H1 (cell line): ENCODE results near the gene USP3. TPM values are rescaled to one million over a fixed set of nuclear protein-coding genes. Genes with fewer than 3 reads are reported as not detected.

Source experiments
- CTCF ChIA-PET: fragments of 300-600 bp; sonication (Branson Sonifier 250); formaldehyde crosslinking; loops from one replicate; lab custom pipeline; 2021; ENCODE audit not compliant: partially characterized antibody; lab: Charles Lee
- POLR2A ChIA-PET: fragments of 300-600 bp; sonication (Branson Sonifier 250); formaldehyde crosslinking; loops from one replicate; lab custom pipeline; 2021; ENCODE audit warnings: inconsistent platforms; ENCODE audit not compliant: partially characterized antibody; lab: Charles Lee
- DNase-seq, 2 experiments: peaks; one replicate each; pipeline versions ENCODE4 v3.0.0 to v3.0.0-alpha.2; 2010 to 2022; ENCODE audit warnings: low spot score in 2 of 2, low read depth in 1 of 2, mixed read lengths in 1 of 2
- FAIRE-seq: peaks from 2 replicates; lab custom pipeline; 2011; peaks lifted over from hg19 to GRCh38; lab: Jason Lieb, UNC
- H2AFZ ChIP-seq: 2 replicates; pipeline ENCODE4 v1.8.1; 2012; ENCODE audit warnings: low read length, inconsistent platforms
- H2AK5ac ChIP-seq: 2 replicates; pipeline ENCODE4 v1.6.1; 2013; ENCODE audit warnings: low read depth, low read length
- H2BK120ac ChIP-seq: replicated peaks from 2 replicates; pipeline ENCODE3; 2013; ENCODE audit warnings: low read depth, low read length, inconsistent platforms
- H2BK12ac ChIP-seq: 2 replicates; pipeline ENCODE4 v1.6.1; 2013; ENCODE audit warnings: low read depth, low read length
- H2BK15ac ChIP-seq: 2 replicates; pipeline ENCODE4 v1.6.1; 2013; ENCODE audit warnings: low read length
- H2BK20ac ChIP-seq: 2 replicates; pipeline ENCODE4 v1.6.1; 2013; ENCODE audit warnings: low read length
- H2BK5ac ChIP-seq: 2 replicates; pipeline ENCODE4 v1.6.1; 2013; ENCODE audit warnings: low read depth, low read length
- H3K14ac ChIP-seq: 2 replicates; pipeline ENCODE4 v1.6.1; 2013; ENCODE audit warnings: inconsistent platforms; ENCODE audit not compliant: insufficient read length
- H3K18ac ChIP-seq: 2 replicates; pipeline ENCODE4 v1.6.1; 2013; ENCODE audit warnings: low read length; ENCODE audit errors: extremely low read depth
- H3K23ac ChIP-seq: 2 replicates; pipeline ENCODE4 v1.6.1; 2013; ENCODE audit warnings: inconsistent platforms; ENCODE audit not compliant: insufficient read length
- H3K23me2 ChIP-seq: 2 replicates; pipeline ENCODE4 v1.6.1; 2013; ENCODE audit warnings: low read depth, low read length
- H3K27ac ChIP-seq: 2 replicates; pipeline ENCODE4 v1.6.1; 2011; ENCODE audit warnings: low read depth, low read length, inconsistent platforms
- H3K27me3 ChIP-seq, 4 experiments: replicated peaks in 1 of 4; 1 replicate in 1 of 4; 2 replicates in 3 of 4; pipeline versions ENCODE4 v1.6.1 to v1.8.1; 2011 to 2013; ENCODE audit warnings: low read length in 3 of 4, mild to moderate bottlenecking in 3 of 4, inconsistent platforms in 2 of 4, mixed read lengths in 2 of 4, moderate library complexity in 1 of 4; ENCODE audit not compliant: control insufficient read depth in 3 of 4, insufficient read depth in 3 of 4; ENCODE audit errors: extremely low read depth in 1 of 4
- H3K36me3 ChIP-seq, 4 experiments: 2 replicates each; pipeline versions ENCODE4 v1.6.1 to v1.8.1; 2011 to 2013; ENCODE audit warnings: mild to moderate bottlenecking in 4 of 4, low read length in 3 of 4, moderate library complexity in 2 of 4, control low read depth in 1 of 4, inconsistent platforms in 1 of 4; ENCODE audit not compliant: insufficient read depth in 4 of 4, control insufficient read depth in 2 of 4
- H3K4ac ChIP-seq: replicated peaks from 2 replicates; pipeline ENCODE3; 2013; ENCODE audit warnings: low read length, low read depth, mixed read lengths, inconsistent platforms; ENCODE audit not compliant: insufficient read length
- H3K4me1 ChIP-seq, 4 experiments: replicated peaks in 1 of 4; 1 replicate in 1 of 4; 2 replicates in 3 of 4; pipeline versions ENCODE4 v1.6.1 to v1.8.1; 2011 to 2013; ENCODE audit warnings: low read length in 3 of 4, inconsistent platforms in 2 of 4, mixed read lengths in 1 of 4; ENCODE audit not compliant: insufficient read depth in 4 of 4, control insufficient read depth in 3 of 4
- H3K4me2 ChIP-seq, 2 experiments: 2 replicates each; pipeline versions ENCODE4 v1.6.1 to v1.8.1; 2011 to 2013; ENCODE audit warnings: low read depth in 2 of 2, low read length in 2 of 2, control low read depth in 1 of 2, inconsistent platforms in 1 of 2, mild to moderate bottlenecking in 1 of 2; ENCODE audit not compliant: insufficient read depth in 1 of 2
- H3K4me3 ChIP-seq, 4 experiments: fragments of 200-600, 300-600 bp in 1 of 4; sonication (generic), shearing (Covaris generic), sonication (Bioruptor Twin) in 1 of 4; 2 replicates each; pipeline versions ENCODE4 v1.5.1 to v1.8.1; 2011 to 2016; ENCODE audit warnings: low read length in 4 of 4, low read depth in 3 of 4, control low read depth in 2 of 4, inconsistent platforms in 2 of 4, mild to moderate bottlenecking in 2 of 4, mixed read lengths in 1 of 4, moderate library complexity in 1 of 4; ENCODE audit not compliant: insufficient read depth in 2 of 4; ENCODE audit errors: extremely low read depth in 1 of 4
- H3K56ac ChIP-seq: replicated peaks from 2 replicates; pipeline ENCODE3; 2013; ENCODE audit warnings: low read depth, mild to moderate bottlenecking, mixed read lengths, low read length, inconsistent platforms; ENCODE audit not compliant: insufficient read length
- H3K79me1 ChIP-seq: 2 replicates; pipeline ENCODE4 v1.6.1; 2013; ENCODE audit warnings: low read depth, low read length, control low read depth
- H3K79me2 ChIP-seq, 2 experiments: 2 replicates each; pipeline versions ENCODE4 v1.6.1 to v1.8.1; 2012 to 2013; ENCODE audit warnings: low read length in 2 of 2, mild to moderate bottlenecking in 2 of 2, inconsistent platforms in 1 of 2; ENCODE audit not compliant: insufficient read depth in 2 of 2, control insufficient read depth in 1 of 2
- H3K9ac ChIP-seq, 4 experiments: replicated peaks in 1 of 4; 1 replicate in 1 of 4; 2 replicates in 3 of 4; pipeline versions ENCODE4 v1.6.1 to v1.8.1; 2011 to 2013; ENCODE audit warnings: low read depth in 3 of 4, low read length in 3 of 4, control low read depth in 2 of 4, mild to moderate bottlenecking in 2 of 4, moderate library complexity in 2 of 4, inconsistent platforms in 1 of 4; ENCODE audit errors: extremely low read depth in 1 of 4
- H3K9me3 ChIP-seq, 2 experiments: 2 replicates each; pipeline versions ENCODE4 v1.6.1 to v1.8.1; 2012 to 2013; ENCODE audit warnings: mild to moderate bottlenecking in 2 of 2, moderate library complexity in 2 of 2, control low read depth in 1 of 2, inconsistent platforms in 1 of 2, low read depth in 1 of 2, low read length in 1 of 2, mixed read lengths in 1 of 2; ENCODE audit not compliant: insufficient read depth in 2 of 2
- H4K20me1 ChIP-seq, 2 experiments: replicated peaks in 1 of 2; 2 replicates each; pipeline versions ENCODE3 to v1.8.1; 2011 to 2013; ENCODE audit warnings: inconsistent platforms in 2 of 2, low read length in 2 of 2, mild to moderate bottlenecking in 1 of 2; ENCODE audit not compliant: insufficient read depth in 2 of 2, control insufficient read depth in 1 of 2
- H4K5ac ChIP-seq: 2 replicates; pipeline ENCODE4 v1.6.1; 2013; ENCODE audit warnings: low read length, low read depth, mixed read lengths, inconsistent platforms; ENCODE audit not compliant: insufficient read length
- H4K8ac ChIP-seq: 2 replicates; pipeline ENCODE4 v1.8.0; 2013; ENCODE audit warnings: mild to moderate bottlenecking, moderate library complexity, low read length, inconsistent platforms; ENCODE audit not compliant: insufficient read depth; ENCODE audit errors: extremely low read depth
- H4K91ac ChIP-seq: replicated peaks from 2 replicates; pipeline ENCODE3; 2013; ENCODE audit warnings: low read length, mixed read lengths, inconsistent platforms; ENCODE audit not compliant: insufficient read length
- CHD1 ChIP-seq: IDR thresholded peaks from 2 replicates; pipeline ENCODE4 v1.6.1; 2012; ENCODE audit warnings: low read depth, low read length, improper control_type of control experiment
- FOSL1 ChIP-seq: IDR thresholded peaks from 2 replicates; pipeline ENCODE4 v1.6.1; 2011; ENCODE audit warnings: mild to moderate bottlenecking, low read depth, low read length, moderate library complexity; ENCODE audit not compliant: insufficient read depth
- HDAC6 ChIP-seq: IDR thresholded peaks from one replicate; pipeline ENCODE4 v1.7.1; 2012; ENCODE audit warnings: low read depth, mild to moderate bottlenecking, inconsistent platforms, low read length, moderate library complexity
- JUN ChIP-seq: IDR thresholded peaks from 2 replicates; pipeline ENCODE4 v1.6.1; 2011; ENCODE audit warnings: low read depth, mild to moderate bottlenecking, improper control_type of control experiment, low read length
- JUND ChIP-seq: IDR thresholded peaks from 2 replicates; pipeline ENCODE4 v1.6.1; 2011; ENCODE audit warnings: mild to moderate bottlenecking, improper control_type of control experiment, low read length
- WGBS, 2 experiments: shearing (Covaris generic) in 1 of 2; methylation state at CpG; one replicate each; pipeline versions ENCODE4 v1.1.6 to v1.1.7; 2013 to 2015; ENCODE audit warnings: low lambda C conversion rate in 2 of 2, mixed read lengths in 2 of 2, inconsistent platforms in 1 of 2, low coverage in 1 of 2, missing lambda C conversion rate in 1 of 2; ENCODE audit not compliant: insufficient replicate concordance in 2 of 2, insufficient coverage in 1 of 2, insufficient read length in 1 of 2; ENCODE audit errors: extremely low coverage in 1 of 2, missing lambda C conversion rate in 1 of 2; 5-methylcytosine and 5-hydroxymethylcytosine counted together
- polyA plus RNA-seq, 7 experiments: library from polyadenylated mRNA; depleted of rRNA in 3 of 7; stranded (reverse) in 5 of 7; unstranded in 2 of 7; fragments of >200 nt in 5 of 7; fragments of 200-250 nt in 2 of 7; gene quantifications; 1 replicate in 5 of 7; 2 replicates in 1 of 7; 4 replicates in 1 of 7; pipeline versions ENCODE4 v1.2.1 to v1.2.3, GENCODE V29; 2011 to 2013; ENCODE audit warnings: missing spikeins in 2 of 7, mixed read lengths in 2 of 7
- total RNA-seq: library from RNA; stranded (reverse); fragmentation: NEBNext Ultra II Directional; extraction: Animal tissue kit (Norgen Biotek cat#: 25700); gene quantifications from 2 replicates; pipeline ENCODE4 v1.2.1, GENCODE V29; 2021
- TF ChIP-seq, protein P1 (sequence below): IDR thresholded peaks from 2 replicates; pipeline ENCODE4 v1.6.1; 2011; ENCODE audit warnings: low read length, improper control_type of control experiment
- TF ChIP-seq, protein P2 (sequence below), 3 experiments: IDR thresholded peaks; 1 replicate in 2 of 3; 2 replicates in 1 of 3; pipeline versions ENCODE4 v1.5.1 to v1.6.1; 2011; ENCODE audit warnings: low read length in 3 of 3, mild to moderate bottlenecking in 3 of 3, inconsistent platforms in 2 of 3, low read depth in 1 of 3, moderate library complexity in 1 of 3; ENCODE audit not compliant: insufficient read depth in 1 of 3; ENCODE audit errors: control extremely low read depth in 1 of 3

USP3 gene
- total and polyA plus RNA-seq, 2 of the 8 experiments (the other 6 are each of a cell fraction or from before 2014, with no cell fraction given), result 15.5 to 16.2 TPM

DNA sequence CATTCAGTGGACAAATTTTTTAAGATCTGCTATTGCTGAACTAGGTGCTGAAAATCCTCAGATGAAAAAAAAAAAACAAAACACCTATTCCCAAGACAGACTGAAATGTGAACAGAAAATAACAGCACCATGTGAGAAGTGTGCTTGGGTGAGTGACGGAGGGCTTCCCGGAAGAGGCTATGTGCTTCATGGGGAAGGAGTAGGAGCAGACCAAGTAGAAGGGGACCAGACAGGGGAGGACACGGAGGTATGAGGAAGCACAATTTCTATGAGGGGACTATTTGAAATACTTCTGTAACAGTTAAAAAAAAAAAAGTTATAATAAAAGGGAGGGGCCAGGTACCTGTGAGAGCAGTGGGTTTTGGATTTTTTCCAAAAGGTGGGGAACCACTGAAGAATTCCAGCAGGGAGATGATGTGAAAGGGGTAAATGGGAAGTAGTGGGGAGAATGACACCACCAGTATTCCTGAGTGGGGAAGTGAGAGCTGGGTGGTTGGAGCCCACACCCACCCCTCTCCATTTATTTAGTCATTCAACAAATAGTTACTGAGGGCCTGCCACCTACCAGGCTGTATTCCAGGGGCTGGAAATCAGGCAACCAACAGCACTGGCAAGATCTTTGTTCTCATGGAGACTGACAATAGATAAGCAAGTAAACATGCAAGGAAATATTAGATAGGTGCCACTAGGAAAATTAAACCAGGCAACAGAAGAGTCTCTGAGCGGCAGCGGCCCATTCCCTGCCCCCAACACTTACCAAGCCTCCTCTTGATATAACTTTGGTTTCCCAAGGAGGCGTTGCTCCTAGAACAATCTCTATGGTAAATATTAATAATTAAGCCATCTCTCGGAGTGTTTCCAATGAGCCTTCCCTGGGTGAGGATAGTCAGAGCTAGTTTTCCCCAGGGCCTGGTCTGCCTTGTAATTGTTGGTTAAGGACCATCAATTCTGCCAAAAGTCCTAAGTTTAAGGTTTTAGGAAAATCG lies 3.8 kb upstream of the USP3 start:
- Histone ChIP-seq H3K79me1 (no peaks in the 10 kb centered on the region), H3K23ac (no peak overlapping the region), H3K4me1 (peaks cover 7 to 21% (median 16%) of the 10 kb centered on the region in 4 experiments), H4K91ac (no peak overlapping the region), H3K23me2 (peaks cover 14% of the 10 kb centered on the region), H3K18ac (no peak overlapping the region), H3K4me3 (peak overlapping the region in 3 of 4 experiments; percentile 15 to 49 (median 23); a peak in 5 of 8 replicates), H3K4ac (no peak overlapping the region), H4K8ac (no peak overlapping the region), H2BK15ac (no peak overlapping the region), H4K20me1 (peaks cover 0 to 3% of the 10 kb centered on the region in 2 experiments), H2BK5ac (no peak overlapping the region), H3K27me3 (peaks cover 22 to 67% (median 52%) of the 10 kb centered on the region in 4 experiments), H3K56ac (no peak overlapping the region), H3K79me2 (no peaks in the 10 kb centered on the region), H2BK120ac (no peak overlapping the region), H2AFZ (no peak overlapping the region), H2BK12ac (no peak overlapping the region), H3K36me3 (no peaks in the 10 kb centered on the region), H3K14ac (no peak overlapping the region), H3K9ac (no peak overlapping the region), H4K5ac (no peak overlapping the region), H2BK20ac (no peak overlapping the region), H3K27ac (no peak overlapping the region), H3K9me3 (no peaks in the 10 kb centered on the region), H2AK5ac (no peak overlapping the region), H3K4me2 (peak overlapping the region; percentile 38 to 63)
- DNase-seq (no peak), FAIRE-seq (no peak)
- CTCF ChIA-PET, result interaction anchor here (1.2 to 1.9 kb wide), 5 partner anchors 12 to 63 kb away, joined by 4 to 9 read pairs (median 4); no protein-coding TSS in a partner anchor
- WGBS, 2 experiments, result 54% methylated on average over 8 of the region's 8 CpGs; no CpG with 5 or more reads in 1 of the 2 experiments
- POLR2A ChIA-PET, result no interaction called here
- TF ChIP-seq FOSL1 (no peak), CHD1 (no peak), JUND (no peak), HDAC6 (no peak), JUN (no peak)
- TF ChIP-seq, protein P1, sequence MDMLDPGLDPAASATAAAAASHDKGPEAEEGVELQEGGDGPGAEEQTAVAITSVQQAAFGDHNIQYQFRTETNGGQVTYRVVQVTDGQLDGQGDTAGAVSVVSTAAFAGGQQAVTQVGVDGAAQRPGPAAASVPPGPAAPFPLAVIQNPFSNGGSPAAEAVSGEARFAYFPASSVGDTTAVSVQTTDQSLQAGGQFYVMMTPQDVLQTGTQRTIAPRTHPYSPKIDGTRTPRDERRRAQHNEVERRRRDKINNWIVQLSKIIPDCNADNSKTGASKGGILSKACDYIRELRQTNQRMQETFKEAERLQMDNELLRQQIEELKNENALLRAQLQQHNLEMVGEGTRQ, result no peak
- TF ChIP-seq, protein P2, sequence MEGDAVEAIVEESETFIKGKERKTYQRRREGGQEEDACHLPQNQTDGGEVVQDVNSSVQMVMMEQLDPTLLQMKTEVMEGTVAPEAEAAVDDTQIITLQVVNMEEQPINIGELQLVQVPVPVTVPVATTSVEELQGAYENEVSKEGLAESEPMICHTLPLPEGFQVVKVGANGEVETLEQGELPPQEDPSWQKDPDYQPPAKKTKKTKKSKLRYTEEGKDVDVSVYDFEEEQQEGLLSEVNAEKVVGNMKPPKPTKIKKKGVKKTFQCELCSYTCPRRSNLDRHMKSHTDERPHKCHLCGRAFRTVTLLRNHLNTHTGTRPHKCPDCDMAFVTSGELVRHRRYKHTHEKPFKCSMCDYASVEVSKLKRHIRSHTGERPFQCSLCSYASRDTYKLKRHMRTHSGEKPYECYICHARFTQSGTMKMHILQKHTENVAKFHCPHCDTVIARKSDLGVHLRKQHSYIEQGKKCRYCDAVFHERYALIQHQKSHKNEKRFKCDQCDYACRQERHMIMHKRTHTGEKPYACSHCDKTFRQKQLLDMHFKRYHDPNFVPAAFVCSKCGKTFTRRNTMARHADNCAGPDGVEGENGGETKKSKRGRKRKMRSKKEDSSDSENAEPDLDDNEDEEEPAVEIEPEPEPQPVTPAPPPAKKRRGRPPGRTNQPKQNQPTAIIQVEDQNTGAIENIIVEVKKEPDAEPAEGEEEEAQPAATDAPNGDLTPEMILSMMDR (IDR thresholded peaks at IDR 0.05; ENCODE audit: control extremely low read depth in 1 of 3, insufficient read depth in 1 of 3, low read depth in 1 of 3, low read length in 3 of 3), result no peak
